Measurements from ENCODE around the gene RTL1.

Gene RTL1

DNA sequence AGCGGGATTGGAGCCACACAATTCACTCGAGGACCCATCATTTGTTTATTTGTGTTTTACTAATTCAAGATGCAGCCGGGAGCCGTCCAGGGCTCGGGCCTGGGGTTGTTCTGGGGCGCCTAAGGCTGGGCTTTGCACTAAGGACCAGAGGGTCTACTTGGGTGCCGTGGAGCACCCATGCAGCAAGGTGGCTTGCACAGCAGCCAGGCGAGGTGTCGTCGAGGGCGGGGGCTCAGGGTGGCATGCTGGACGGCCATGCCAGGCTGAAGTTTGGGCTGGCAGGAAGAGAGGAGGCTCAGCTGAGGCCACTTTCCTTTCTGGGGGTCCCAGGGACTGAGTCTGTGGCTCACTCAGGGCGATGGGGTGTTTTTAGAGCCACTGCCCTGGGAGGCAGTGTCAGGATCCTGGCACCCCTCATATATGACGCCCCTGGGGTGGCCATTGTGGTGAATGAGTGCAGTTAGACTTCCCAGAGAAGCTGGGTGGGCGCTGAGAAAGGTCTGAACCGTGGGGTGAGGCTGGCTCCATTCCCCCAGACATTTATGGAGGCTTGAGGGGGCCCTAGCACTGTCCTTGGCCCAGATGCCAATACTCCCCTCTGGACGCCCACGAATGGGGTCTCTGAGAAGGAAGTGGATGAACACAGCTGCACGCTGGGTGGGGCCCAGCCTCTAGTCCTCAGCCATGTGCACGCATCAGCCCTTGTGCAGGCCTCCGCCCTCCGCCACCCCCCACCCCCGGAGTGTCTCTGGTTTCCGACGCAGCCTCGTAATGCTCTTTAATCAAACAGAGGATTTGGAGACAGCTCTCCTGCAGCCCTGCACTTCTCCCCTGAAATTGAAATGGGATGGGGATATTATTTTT is 66.3 kb downstream of the RTL1 start:
- TF ChIP-seq YY1 (IDR thresholded peaks at IDR 0.05; ENCODE audit: low read depth) (no peak), NFIC (IDR thresholded peaks at IDR 0.05) (no peak), TAF1 (IDR thresholded peaks at IDR 0.05; ENCODE audit: low read depth) (no peak), CREB1 (IDR thresholded peaks at IDR 0.05; ENCODE audit: low read depth) (no peak), RAD21 (IDR thresholded peaks at IDR 0.05; ENCODE audit: low read depth) (no peak), TEAD4 (IDR thresholded peaks at IDR 0.05) (no peak), FOXM1 (IDR thresholded peaks at IDR 0.05; ENCODE audit: borderline replicate concordance, low read depth) (no peak), TCF12 (IDR thresholded peaks at IDR 0.05; ENCODE audit: low read depth) (no peak), EGR1 (IDR thresholded peaks at IDR 0.05) (no peak)
- TF ChIP-seq, protein P1, sequence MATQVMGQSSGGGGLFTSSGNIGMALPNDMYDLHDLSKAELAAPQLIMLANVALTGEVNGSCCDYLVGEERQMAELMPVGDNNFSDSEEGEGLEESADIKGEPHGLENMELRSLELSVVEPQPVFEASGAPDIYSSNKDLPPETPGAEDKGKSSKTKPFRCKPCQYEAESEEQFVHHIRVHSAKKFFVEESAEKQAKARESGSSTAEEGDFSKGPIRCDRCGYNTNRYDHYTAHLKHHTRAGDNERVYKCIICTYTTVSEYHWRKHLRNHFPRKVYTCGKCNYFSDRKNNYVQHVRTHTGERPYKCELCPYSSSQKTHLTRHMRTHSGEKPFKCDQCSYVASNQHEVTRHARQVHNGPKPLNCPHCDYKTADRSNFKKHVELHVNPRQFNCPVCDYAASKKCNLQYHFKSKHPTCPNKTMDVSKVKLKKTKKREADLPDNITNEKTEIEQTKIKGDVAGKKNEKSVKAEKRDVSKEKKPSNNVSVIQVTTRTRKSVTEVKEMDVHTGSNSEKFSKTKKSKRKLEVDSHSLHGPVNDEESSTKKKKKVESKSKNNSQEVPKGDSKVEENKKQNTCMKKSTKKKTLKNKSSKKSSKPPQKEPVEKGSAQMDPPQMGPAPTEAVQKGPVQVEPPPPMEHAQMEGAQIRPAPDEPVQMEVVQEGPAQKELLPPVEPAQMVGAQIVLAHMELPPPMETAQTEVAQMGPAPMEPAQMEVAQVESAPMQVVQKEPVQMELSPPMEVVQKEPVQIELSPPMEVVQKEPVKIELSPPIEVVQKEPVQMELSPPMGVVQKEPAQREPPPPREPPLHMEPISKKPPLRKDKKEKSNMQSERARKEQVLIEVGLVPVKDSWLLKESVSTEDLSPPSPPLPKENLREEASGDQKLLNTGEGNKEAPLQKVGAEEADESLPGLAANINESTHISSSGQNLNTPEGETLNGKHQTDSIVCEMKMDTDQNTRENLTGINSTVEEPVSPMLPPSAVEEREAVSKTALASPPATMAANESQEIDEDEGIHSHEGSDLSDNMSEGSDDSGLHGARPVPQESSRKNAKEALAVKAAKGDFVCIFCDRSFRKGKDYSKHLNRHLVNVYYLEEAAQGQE (IDR thresholded peaks at IDR 0.05; ENCODE audit: low read depth) = no peak
- TF ChIP-seq, protein P2, sequence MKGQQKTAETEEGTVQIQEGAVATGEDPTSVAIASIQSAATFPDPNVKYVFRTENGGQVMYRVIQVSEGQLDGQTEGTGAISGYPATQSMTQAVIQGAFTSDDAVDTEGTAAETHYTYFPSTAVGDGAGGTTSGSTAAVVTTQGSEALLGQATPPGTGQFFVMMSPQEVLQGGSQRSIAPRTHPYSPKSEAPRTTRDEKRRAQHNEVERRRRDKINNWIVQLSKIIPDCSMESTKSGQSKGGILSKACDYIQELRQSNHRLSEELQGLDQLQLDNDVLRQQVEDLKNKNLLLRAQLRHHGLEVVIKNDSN (IDR thresholded peaks at IDR 0.05) = no peak
- TF ChIP-seq, protein P3, sequence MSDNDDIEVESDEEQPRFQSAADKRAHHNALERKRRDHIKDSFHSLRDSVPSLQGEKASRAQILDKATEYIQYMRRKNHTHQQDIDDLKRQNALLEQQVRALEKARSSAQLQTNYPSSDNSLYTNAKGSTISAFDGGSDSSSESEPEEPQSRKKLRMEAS (IDR thresholded peaks at IDR 0.05) = no peak

DNA sequence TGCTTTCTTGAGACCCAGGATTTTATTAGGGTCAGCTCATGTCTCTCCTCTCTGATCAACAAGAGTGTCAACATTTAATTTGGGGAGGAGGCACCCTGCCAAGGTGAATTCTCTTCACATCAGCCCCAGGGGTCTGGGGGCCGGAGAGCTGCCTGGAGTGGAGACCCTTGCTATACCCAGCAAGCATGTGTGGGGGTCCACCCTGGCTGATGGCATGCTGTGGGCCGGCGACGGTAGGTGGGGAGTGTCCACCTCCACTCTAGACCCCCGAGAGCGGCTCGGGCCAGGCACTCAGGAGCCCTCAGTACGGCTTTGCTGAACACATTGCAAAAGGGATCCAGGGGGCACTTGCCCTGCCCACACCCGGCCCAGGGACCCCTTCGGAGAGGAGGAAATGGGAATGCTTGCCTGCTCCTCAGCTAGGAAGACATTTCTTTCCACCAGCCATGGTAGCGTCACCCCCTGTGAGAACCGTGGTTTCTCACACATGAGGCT is 67.2 kb downstream of the RTL1 start:
- TF ChIP-seq EP300 (IDR thresholded peaks at IDR 0.05; ENCODE audit: borderline replicate concordance) (no peak), FOXM1 (IDR thresholded peaks at IDR 0.05; ENCODE audit: borderline replicate concordance, low read depth) (no peak), RAD21 (IDR thresholded peaks at IDR 0.05; ENCODE audit: low read depth) (no peak), CREB1 (IDR thresholded peaks at IDR 0.05; ENCODE audit: low read depth) (no peak), ZBTB7A (IDR thresholded peaks at IDR 0.05; ENCODE audit: low read depth) (no peak), YY1 (IDR thresholded peaks at IDR 0.05; ENCODE audit: low read depth) (no peak), CEBPB (IDR thresholded peaks at IDR 0.05) (no peak), NFIC (IDR thresholded peaks at IDR 0.05) (no peak), TEAD4 (IDR thresholded peaks at IDR 0.05) (no peak)
- TF ChIP-seq, protein P3 (IDR thresholded peaks at IDR 0.05) = no peak
- TF ChIP-seq, protein P2 (IDR thresholded peaks at IDR 0.05) = no peak
- TF ChIP-seq, protein P1 (IDR thresholded peaks at IDR 0.05; ENCODE audit: low read depth) = no peak

DNA sequence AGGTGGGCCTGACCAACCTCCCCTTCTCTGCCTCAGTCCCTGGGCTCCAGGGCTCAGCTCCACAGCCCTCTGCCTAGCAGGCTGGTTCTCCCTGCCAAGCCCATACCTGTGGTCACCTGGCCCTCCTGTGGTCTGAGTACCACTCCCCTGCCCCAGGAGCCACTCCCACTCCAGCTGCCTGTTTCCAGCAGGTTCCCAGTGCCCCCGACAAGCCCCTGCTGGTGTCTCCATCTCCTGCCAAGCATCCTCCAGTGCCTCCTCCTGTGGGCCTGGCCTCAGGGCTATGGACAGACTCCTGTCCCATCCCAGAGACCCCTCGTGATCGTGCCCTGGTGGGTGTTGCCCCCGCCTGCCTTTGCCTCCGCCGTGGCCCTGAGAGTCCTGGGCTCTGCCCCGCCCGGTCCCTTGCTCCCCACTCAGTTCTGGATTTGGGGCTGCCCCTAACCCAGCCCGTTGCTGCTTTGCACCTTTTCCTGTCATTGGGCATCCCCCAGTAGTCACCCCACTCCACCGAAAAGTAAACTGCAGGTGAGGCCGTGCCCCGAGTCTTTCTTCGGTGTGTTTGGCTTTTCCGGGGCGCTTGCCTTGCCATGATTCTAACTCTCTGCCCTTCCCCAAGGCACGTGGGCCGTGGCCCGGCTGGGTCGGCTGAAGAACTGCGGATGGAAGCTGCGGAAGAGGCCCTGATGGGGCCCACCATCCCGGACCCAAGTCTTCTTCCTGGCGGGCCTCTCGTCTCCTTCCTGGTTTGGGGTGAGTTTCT is 67.8 kb downstream of the RTL1 start:
- TF ChIP-seq ZBTB7A (IDR thresholded peaks at IDR 0.05; ENCODE audit: low read depth) (no peak), EP300 (IDR thresholded peaks at IDR 0.05; ENCODE audit: borderline replicate concordance) (no peak), YY1 (IDR thresholded peaks at IDR 0.05; ENCODE audit: low read depth) (no peak), EGR1 (IDR thresholded peaks at IDR 0.05) (no peak), TCF12 (IDR thresholded peaks at IDR 0.05; ENCODE audit: low read depth) (no peak), TAF1 (IDR thresholded peaks at IDR 0.05; ENCODE audit: low read depth) (no peak), NFIC (IDR thresholded peaks at IDR 0.05) (no peak), RAD21 (IDR thresholded peaks at IDR 0.05; ENCODE audit: low read depth) (no peak), CREB1 (IDR thresholded peaks at IDR 0.05; ENCODE audit: low read depth) (no peak), CEBPB (IDR thresholded peaks at IDR 0.05) (no peak), TEAD4 (IDR thresholded peaks at IDR 0.05) (no peak), FOXM1 (IDR thresholded peaks at IDR 0.05; ENCODE audit: borderline replicate concordance, low read depth) (no peak)
- TF ChIP-seq, protein P1 (IDR thresholded peaks at IDR 0.05; ENCODE audit: low read depth) = no peak
- TF ChIP-seq, protein P2 (IDR thresholded peaks at IDR 0.05) = no peak
- TF ChIP-seq, protein P3 (IDR thresholded peaks at IDR 0.05) = no peak

Measured in Ishikawa (cell line).